22Rv1 (cell line): Measurements from ENCODE around the gene KCNH4.
A peak's percentile ranks its signal among the peaks of the same experiment; 100 is the strongest.
"Not testable (repeated sequence)": the region's sequence is repeated elsewhere in the genome, so short reads cannot be mapped to it uniquely, and the experiment has no call there.

Source experiments
- H3K27ac ChIP-seq: fragments of 450-650 bp; 2 replicates; pipeline ENCODE4 v1.5.1; 2017
- ZFX ChIP-seq: fragments of 450-650 bp; IDR thresholded peaks from 2 replicates; pipeline ENCODE4 v1.6.1; 2017; ENCODE audit warnings: antibody characterized with exemption, borderline replicate concordance
- TF ChIP-seq, protein P1 (sequence below): fragments of 450-650 bp; IDR thresholded peaks from 2 replicates; pipeline ENCODE4 v1.5.1; 2017; ENCODE audit warnings: mild to moderate bottlenecking

Gene KCNH4

DNA sequence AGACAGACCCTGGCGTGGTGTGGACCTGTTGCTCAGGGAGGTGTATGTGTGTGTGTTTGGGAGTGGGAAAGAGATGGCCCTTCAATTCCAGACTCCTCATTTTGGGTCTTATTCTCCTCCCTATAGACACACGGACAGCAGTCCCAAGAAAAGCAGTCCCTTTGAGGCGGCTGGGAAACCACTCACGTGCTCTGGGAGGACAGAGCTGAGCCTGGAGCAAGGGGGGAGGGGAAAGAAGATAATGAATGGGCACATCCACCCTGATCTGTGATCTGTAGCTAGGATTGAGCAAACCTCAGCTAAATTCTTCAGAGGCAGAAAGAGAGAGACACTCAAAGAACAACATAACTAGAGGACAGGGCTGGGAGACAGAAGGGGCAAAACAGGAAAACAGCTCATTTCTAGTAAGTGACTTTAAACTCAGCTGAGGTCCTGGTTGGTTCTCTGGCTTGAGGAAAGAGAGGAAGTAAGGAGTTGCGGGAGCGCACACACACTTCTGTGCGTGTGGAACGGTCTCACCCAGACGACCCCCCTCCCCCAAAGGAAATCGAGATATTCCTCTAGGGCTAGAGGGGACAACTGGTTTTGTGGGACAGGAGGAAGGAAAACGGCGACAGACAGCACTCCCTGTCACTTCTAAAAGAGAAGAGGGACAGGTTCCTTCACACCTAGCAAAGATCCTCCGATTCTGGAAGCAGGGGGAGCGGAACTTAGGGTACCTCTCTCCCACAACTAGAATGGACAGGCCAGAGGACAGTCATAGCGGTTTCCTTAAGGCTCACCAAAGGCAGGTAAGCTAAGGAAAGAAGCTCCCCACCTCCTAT is 26.8 kb downstream of the KCNH4 start:
- H3K27ac ChIP-seq: peak overlapping the region; percentile 69
- TF ChIP-seq ZFX: no peak
- TF ChIP-seq, protein P1, sequence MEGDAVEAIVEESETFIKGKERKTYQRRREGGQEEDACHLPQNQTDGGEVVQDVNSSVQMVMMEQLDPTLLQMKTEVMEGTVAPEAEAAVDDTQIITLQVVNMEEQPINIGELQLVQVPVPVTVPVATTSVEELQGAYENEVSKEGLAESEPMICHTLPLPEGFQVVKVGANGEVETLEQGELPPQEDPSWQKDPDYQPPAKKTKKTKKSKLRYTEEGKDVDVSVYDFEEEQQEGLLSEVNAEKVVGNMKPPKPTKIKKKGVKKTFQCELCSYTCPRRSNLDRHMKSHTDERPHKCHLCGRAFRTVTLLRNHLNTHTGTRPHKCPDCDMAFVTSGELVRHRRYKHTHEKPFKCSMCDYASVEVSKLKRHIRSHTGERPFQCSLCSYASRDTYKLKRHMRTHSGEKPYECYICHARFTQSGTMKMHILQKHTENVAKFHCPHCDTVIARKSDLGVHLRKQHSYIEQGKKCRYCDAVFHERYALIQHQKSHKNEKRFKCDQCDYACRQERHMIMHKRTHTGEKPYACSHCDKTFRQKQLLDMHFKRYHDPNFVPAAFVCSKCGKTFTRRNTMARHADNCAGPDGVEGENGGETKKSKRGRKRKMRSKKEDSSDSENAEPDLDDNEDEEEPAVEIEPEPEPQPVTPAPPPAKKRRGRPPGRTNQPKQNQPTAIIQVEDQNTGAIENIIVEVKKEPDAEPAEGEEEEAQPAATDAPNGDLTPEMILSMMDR: no peak

- TF ChIP-seq ZFX: no peak
- TF ChIP-seq, protein P1: no peak
- no peak overlapping the region for H3K27ac ChIP-seq
These were observed 33.9 kb downstream of the KCNH4 start for GRCh38 chr17:42146911-42147607.

DNA sequence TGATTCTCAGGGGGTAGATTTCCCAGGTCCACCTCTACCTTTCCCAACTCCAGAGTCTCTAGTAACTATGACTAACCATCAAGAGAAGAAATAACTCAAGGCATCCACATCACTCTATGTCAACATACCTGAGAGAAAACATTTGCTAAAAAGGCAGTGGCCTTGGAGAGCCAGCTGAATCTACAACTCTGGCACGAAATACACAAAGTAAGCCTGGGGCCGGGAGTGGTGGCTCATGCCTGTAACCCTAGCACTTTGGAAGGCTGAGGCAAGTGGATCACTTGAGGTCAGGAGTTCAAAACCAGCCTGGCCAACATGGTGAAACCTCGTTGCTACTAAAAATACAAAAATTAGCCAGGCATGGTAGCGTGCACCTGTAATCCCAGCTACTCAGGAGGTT is 37.8 kb downstream of the KCNH4 start:
- H3K27ac ChIP-seq: not testable (repeated sequence)

- TF ChIP-seq, protein P1: no peak
- TF ChIP-seq ZFX: no peak
These were observed 38.5 kb downstream of the KCNH4 start for GRCh38 chr17:42142371-42142896.

GRCh38 chr17:42141382-42141781 is 39.6 kb downstream of the KCNH4 start:
- TF ChIP-seq, protein P1: no peak
- TF ChIP-seq ZFX: no peak
- no peak overlapping the region for H3K27ac ChIP-seq

More at GRCh38 chr17:42142371-42142896, 38.5 kb downstream of the KCNH4 start:
- no peak overlapping the region for H3K27ac ChIP-seq

GRCh38 chr17:42140690-42141089 is 40.3 kb downstream of the KCNH4 start:
- H3K27ac ChIP-seq: not testable (repeated sequence)

GRCh38 chr17:42138749-42139492 is 42.0 kb downstream of the KCNH4 start:
- H3K27ac ChIP-seq: no peak overlapping the region
- TF ChIP-seq ZFX: no peak
- TF ChIP-seq, protein P1: no peak

- TF ChIP-seq, protein P1: no peak
- TF ChIP-seq ZFX: no peak
- H3K27ac ChIP-seq: peak overlapping the region; percentile 70
These were observed 44.3 kb downstream of the KCNH4 start for GRCh38 chr17:42136654-42137051.
